Neural crest cell (in vitro differentiated cells): ENCODE data around the gene CCDC9B. TPM values are rescaled to one million over a fixed set of nuclear protein-coding genes. Genes with fewer than 3 reads are reported as not detected.

Experiments
- DNase-seq: peaks from one replicate; pipeline ENCODE4 v3.0.0; 2021; ENCODE audit warnings: low read depth, mixed read lengths, low spot score
- H3K27ac Mint-ChIP-seq: one replicate; pipeline ENCODE4 v1.8.0; 2021; ENCODE audit warnings: mild to moderate bottlenecking, mixed read lengths; ENCODE audit not compliant: unreplicated experiment
- H3K27me3 Mint-ChIP-seq: 2 replicates; pipeline ENCODE4 v1.8.0; 2021; ENCODE audit warnings: low read depth, mild to moderate bottlenecking, mixed read lengths
- H3K36me3 Mint-ChIP-seq: 2 replicates; pipeline ENCODE4 v1.8.0; 2021; ENCODE audit warnings: low read depth, mild to moderate bottlenecking, mixed read lengths
- H3K4me1 Mint-ChIP-seq: 2 replicates; pipeline ENCODE4 v1.8.0; 2021; ENCODE audit warnings: mixed read lengths
- H3K4me3 Mint-ChIP-seq: one replicate; pipeline ENCODE4 v1.8.0; 2021; ENCODE audit warnings: mild to moderate bottlenecking, mixed read lengths
- H3K9me3 Mint-ChIP-seq: 2 replicates; pipeline ENCODE4 v1.8.0; 2021; ENCODE audit warnings: mixed read lengths
- CTCF ChIP-seq: fragments of 200-600 bp; sonication (generic); conservative IDR thresholded peaks from 2 replicates; pipeline ENCODE4 v1.5.0; 2021; ENCODE audit warnings: antibody characterized with exemption, mild to moderate bottlenecking
- total RNA-seq: library from RNA; stranded (reverse); gene quantifications from 2 replicates; pipeline ENCODE4 v1.2.1, GENCODE V29; 2021

Gene CCDC9B
- total RNA-seq, 1 donor from 2014 or later, result 0.33 TPM

- H3K27ac Mint-ChIP-seq, result peak overlapping the region; percentile 27
- peaks cover 10% of the 10 kb centered on the region for H3K36me3 Mint-ChIP-seq
- H3K27me3 Mint-ChIP-seq, result no peaks in the 10 kb centered on the region
- no peaks in the 10 kb centered on the region for H3K4me1 Mint-ChIP-seq
- H3K4me3 Mint-ChIP-seq, result no peak overlapping the region
- DNase-seq, result no peak
- H3K9me3 Mint-ChIP-seq, result peaks cover 8% of the 10 kb centered on the region
- TF ChIP-seq CTCF, result no peak
These were observed 38.4 kb downstream of the CCDC9B start for GRCh38 chr15:40302288-40302886.

GRCh38 chr15:40301467-40302179, 39.1 kb downstream of the CCDC9B start:
- H3K27ac Mint-ChIP-seq, result peak overlapping the region; percentile 59
- no peak for DNase-seq
- H3K36me3 Mint-ChIP-seq, result peaks cover 10% of the 10 kb centered on the region
- H3K4me1 Mint-ChIP-seq, result no peaks in the 10 kb centered on the region
- H3K9me3 Mint-ChIP-seq, result peaks cover 8% of the 10 kb centered on the region
- H3K27me3 Mint-ChIP-seq, result no peaks in the 10 kb centered on the region
- H3K4me3 Mint-ChIP-seq, result no peak overlapping the region
- no peak for TF ChIP-seq CTCF

- H3K4me3 Mint-ChIP-seq, result no peak overlapping the region
- no peak overlapping the region for H3K27ac Mint-ChIP-seq
- peaks cover 10% of the 10 kb centered on the region for H3K36me3 Mint-ChIP-seq
- TF ChIP-seq CTCF, result no peak
- DNase-seq, result no peak
- H3K4me1 Mint-ChIP-seq, result no peaks in the 10 kb centered on the region
- no peaks in the 10 kb centered on the region for H3K27me3 Mint-ChIP-seq
- peaks cover 8% of the 10 kb centered on the region for H3K9me3 Mint-ChIP-seq
These were observed 40.0 kb downstream of the CCDC9B start for GRCh38 chr15:40300771-40301170.

GRCh38 chr15:40300367-40300766, 40.4 kb downstream of the CCDC9B start:
- Mint-ChIP-seq H3K4me1 (peaks cover 3% of the 10 kb centered on the region), H3K9me3 (peaks cover 8% of the 10 kb centered on the region), H3K4me3 (no peak overlapping the region), H3K27me3 (no peaks in the 10 kb centered on the region), H3K27ac (no peak overlapping the region), H3K36me3 (peaks cover 10% of the 10 kb centered on the region)
- TF ChIP-seq CTCF, result no peak
- DNase-seq, result no peak

- H3K27ac Mint-ChIP-seq, result no peak overlapping the region
- no peak for TF ChIP-seq CTCF
- DNase-seq, result no peak
- no peaks in the 10 kb centered on the region for H3K27me3 Mint-ChIP-seq
- peaks cover 10% of the 10 kb centered on the region for H3K36me3 Mint-ChIP-seq
- peaks cover 13% of the 10 kb centered on the region for H3K4me1 Mint-ChIP-seq
- H3K4me3 Mint-ChIP-seq, result no peak overlapping the region
- H3K9me3 Mint-ChIP-seq, result peaks cover 8% of the 10 kb centered on the region
These were observed 42.4 kb downstream of the CCDC9B start for GRCh38 chr15:40298216-40298935.
